GM21423 (cell line): ENCODE data around the gene OR1I1.

Source experiments
- ATAC-seq: cut with Tn5 transposase; IDR thresholded peaks from one replicate; pipeline ENCODE4 v1.9.1; 2021; ENCODE audit warnings: mild to moderate bottlenecking, moderate library complexity; ENCODE audit not compliant: unreplicated experiment

Gene OR1I1

GRCh38 chr19:15116856-15117255 lies 34.8 kb downstream of the OR1I1 start:
- no peak for ATAC-seq

DNA sequence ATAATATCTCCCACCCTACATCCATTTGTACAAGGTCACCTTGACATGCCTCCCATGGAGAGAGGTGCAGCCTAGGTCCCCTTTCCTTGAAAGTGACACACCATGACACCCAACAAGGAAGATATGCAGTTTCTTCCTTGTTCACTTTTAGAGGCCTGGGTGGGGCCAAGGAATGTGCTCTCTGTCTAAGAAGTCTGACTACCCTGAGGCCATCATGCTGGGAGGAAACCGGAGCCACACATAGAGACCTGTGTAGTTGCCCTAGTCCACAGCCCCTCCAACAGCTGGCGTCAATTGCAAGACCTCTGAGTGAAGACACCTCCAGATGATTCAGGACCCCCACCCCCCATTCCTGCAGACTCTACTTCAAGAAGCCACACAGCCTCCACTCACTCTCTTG lies 36.2 kb downstream of the OR1I1 start:
- no peak for ATAC-seq

DNA sequence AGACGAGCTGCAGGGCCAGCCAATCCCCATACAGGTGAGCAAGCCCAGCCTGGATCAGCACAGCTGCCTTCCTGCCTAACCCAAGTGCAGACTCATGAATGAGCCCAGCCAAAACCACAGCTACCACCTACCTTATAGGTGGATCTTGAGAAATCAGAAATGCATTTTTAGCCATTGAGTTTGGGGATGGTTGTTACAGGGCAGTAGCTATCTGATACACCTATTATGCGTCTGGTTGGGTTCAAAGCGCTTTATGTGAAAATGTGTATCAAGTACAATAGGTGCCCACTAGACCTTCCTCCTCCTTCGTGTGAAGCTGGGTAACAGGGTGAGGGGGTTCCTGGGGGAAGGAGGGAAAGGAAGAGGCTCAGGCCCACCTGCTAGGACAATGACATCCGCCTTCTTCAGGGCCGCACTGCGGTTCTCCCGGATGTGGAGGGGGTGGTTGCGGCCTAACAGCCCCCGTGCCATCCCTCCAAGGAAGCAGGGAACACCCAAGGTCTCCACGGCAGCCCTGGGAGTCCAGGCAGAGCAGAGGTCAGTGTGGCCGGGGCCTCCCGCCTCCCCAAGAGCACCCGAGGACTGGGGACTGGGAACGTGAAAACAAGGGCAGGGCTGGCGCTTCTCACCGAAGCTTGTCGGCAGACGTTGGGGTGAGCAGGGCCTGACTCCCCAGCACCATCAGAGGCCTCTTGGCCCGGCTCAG lies 36.9 kb downstream of the OR1I1 start:
- ATAC-seq: no peak

DNA sequence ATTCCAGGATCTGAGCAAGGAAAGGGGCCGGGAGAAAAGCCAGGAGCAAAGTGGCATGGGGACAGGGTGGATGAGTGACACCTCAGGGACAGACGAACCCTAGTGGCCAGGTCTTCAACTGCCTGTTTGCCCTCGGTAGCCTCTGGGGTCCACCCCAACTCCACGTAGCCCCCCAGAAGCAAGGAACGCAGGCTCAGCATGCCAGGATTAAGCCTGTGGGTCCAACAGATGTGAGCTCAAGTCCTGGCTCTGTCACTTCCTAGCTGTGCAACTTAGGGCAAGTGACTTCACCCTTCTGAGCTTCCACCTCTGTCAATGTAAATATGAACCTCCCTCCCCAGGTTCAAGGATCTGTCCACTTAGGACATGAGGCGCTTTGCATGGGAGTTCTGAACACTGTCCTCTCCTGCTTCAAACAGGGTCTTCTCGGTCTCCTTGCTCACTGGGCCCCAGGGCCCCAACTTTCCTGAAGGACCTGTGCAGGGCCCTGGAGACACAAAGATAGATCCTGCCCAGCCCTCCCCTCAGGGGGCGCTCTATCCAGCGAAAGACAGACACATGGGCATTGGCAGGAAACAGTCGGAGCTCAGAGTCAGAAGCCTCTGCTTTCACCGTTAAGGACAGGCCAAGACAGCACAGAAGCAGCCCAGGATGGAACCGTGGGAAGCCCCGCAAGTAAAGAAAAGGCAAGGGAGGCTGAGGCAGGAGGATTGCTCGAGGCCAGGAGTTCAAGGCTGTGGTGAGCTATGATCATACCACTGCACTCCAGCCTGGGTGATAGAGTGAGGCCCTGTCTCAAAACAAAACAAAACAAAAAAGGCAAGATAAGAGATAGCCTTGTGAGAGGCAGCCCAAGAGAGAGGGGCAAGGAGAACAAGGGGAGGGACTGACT lies 38.4 kb downstream of the OR1I1 start:
- ATAC-seq: no peak

DNA sequence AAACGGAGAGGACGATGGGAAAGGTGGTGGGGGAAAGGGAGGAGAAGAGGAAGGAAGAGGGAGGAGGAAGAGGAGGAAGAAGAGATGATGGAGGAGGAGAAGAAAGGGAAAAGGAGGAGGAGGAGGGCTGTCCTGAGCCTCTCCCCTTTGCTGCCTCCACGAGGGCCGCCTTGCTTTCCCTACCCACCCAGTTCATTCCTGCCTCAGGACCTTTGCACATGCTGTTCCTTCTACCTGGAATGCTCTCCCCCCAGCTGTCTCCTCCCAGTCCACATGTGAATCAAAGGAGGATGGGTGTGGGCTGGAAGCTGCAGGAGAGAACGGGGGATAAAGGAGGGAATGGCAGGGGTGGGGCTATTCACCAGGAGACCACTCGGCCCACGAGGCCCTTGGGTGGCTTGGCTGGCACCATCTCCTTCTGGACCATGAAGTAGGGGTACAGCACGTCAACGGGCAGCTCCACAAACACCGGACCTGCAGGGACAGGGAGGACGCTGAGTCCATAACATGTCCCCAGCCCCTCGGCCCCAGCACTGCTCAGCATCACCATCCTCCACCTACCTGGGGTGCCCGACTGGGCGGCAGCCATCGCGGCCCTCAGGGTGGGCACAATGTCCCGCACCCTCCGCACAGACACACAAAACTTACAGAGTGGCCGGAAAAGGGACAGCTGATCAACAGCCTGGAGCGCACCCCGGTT lies 40.5 kb downstream of the OR1I1 start:
- ATAC-seq: no peak

- ATAC-seq: no peak
Observed at GRCh38 chr19:15123031-15123890, 41.2 kb downstream of the OR1I1 start.

DNA sequence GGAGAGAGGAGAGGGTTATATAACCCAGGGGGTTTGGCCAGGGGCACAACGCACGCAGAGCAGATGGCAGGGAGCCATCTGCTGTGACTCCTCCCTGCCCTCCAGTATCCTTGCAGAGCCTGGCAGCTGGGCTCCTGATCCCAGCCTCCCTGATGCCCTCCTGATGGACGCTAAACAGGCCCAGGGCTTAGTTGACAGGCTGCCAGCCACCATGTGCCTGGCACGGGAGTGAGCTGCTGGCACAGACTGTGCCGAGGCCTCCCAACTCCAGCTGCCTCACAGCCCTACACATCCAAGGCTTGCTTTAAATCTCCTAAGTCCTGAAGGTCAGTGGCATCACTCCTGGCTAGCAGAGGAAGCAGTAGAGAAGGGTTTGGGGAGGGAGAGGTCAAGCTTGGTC lies 41.9 kb downstream of the OR1I1 start:
- no peak for ATAC-seq

GRCh38 chr19:15124572-15125231 lies 42.7 kb downstream of the OR1I1 start:
- ATAC-seq: no peak

DNA sequence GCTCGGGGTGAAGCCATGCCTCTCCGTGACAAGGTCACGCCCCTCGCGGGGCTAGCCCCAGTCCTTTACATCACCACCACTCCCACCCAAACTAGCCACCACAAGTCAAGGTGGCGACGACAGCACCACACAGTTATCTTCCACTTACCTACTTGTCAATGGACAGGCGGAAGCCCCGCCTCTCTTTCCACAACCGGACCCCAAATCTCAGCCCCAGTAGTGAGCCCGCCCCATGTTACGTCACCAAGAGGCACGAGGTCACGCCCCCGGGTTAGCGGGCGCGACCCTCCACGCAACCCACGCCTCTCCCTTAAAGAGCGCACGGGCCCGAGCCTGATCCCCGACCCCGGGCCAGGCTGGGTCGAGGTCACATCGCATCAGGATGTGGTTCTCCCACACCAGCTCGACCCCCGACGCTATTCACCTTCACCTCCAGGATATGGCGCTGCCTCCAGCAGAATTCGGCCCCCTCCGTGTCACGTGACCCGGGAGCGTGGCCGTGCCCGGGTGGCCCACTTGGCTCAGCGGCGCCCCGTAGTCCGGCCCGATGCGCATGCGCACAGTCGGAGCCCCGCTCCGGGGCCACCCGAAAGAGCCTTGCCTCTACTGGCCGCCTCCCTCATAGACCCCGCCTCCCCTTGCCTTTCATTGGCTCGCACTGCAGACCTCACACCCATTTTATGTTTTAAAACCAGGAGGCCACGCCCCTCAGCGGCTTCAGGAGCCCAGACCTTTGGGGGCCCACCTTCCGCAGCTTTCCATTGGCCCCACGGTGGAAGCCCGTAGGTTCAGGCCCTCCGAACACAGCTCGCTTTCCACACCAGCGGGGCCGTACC lies 43.4 kb downstream of the OR1I1 start:
- peak; percentile 88 for ATAC-seq

- no peak for ATAC-seq
Observed at GRCh38 chr19:15126131-15126910, 44.3 kb downstream of the OR1I1 start.

- ATAC-seq: no peak
Observed at GRCh38 chr19:15128162-15128770, 46.3 kb downstream of the OR1I1 start.

DNA sequence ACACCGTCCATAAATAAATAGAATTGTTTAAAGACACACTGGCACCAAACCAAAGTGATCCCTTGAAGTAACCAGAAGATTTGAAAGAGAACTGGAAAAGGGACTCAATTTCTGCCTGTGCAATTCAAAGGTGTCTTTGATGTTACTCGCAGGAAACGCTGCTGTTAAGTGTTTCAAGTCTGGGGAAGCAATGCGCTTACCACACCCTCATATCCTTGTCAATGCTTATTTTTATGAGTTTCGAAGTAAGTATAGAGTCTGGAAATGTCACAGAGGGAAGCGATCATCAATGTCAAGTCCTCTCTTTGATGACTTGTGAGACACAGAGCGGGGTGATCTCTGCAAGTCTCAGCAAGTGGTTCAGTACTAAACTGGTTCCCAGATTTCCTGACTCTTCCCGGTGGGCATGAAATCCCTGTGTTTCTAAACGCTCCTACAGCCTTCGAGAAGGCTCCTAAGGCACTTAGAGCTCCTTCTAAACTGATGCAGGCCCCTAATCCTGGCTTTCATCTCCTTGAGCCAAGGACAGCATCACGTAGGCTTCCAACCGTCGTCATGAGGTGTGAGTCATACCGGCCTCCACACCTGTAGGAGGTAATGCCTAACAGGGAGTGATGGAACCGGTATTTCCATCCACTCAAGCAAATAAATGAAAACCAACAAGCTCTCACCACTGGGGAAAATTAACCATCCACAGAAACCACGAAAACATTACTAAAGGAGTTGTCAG lies 48.0 kb downstream of the OR1I1 start:
- ATAC-seq: no peak

- no peak for ATAC-seq
Observed at GRCh38 chr19:15136234-15136954, 54.4 kb downstream of the OR1I1 start.

DNA sequence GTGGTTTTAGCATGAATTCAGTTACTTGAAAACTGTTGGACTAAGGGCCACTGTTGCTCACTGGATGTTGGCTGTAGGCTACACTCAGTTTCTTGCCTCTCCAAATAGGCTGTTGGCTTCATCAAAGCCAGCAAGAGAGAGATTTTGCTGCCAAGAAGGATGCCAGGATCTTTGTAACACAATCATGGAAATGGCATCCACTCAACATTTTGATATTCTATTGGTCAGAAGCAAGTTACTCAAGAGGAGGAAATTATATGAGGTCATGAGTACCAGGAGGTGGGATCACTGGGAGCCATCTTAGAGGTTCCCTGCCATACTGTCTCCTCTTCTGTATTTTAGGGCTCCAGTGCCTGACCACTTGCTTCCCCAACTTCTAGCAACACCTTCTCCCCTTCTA lies 55.8 kb downstream of the OR1I1 start:
- ATAC-seq: no peak

DNA sequence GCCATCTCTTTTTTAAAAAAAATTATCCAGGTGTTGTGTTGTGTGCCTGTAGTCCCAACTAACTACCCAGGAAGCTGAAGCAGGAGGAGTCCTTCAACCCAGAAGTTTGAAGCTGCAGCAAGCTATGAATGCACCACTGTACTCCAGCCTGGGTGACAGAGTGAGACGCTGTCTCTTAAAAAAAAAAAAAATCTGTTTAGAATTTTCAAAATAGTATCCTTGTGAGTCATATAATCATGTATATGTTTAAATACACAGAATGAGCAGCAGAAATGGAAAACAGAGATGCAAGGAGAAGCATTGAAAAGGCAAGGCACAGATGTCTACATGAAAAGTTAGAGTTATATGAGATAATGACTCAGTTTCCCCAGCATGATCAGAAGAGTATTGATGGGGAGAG lies 56.4 kb downstream of the OR1I1 start:
- ATAC-seq: no peak

- ATAC-seq: no peak
Observed at GRCh38 chr19:15141143-15141542, 59.1 kb downstream of the OR1I1 start.

- ATAC-seq: no peak
Observed at GRCh38 chr19:15142313-15142712, 60.3 kb downstream of the OR1I1 start.
